Body of pancreas (tissue), 4 donors: ENCODE data around the gene ZNF507.

ENCODE experiments used
- CTCF ChIP-seq, 7 experiments: fragments of 450-650 bp in 4 of 7; fragments of 200-600 bp in 3 of 7; sonication (generic) in 3 of 7; IDR thresholded peaks; one replicate each; pipeline ENCODE4 v1.5.1; 2016 to 2019; ENCODE audit warnings: antibody characterized with exemption in 7 of 7
- POLR2A ChIP-seq, 3 donors: fragments of 450-650 bp; IDR thresholded peaks; one replicate each; pipeline ENCODE4 v1.6.1; 2016; ENCODE audit warnings: antibody characterized with exemption in 3 of 3, mild to moderate bottlenecking in 2 of 3

GRCh38 chr19:32313569-32314265 is 31.7 kb upstream of the ZNF507 start:
- no peak for TF ChIP-seq POLR2A (IDR thresholded peaks at IDR 0.05)
- TF ChIP-seq CTCF (IDR thresholded peaks at IDR 0.05): no peak
